Hepatocyte (in vitro differentiated cells): ENCODE results near the gene KIRREL1. TPM values are rescaled to one million over a fixed set of nuclear protein-coding genes. Genes with fewer than 3 reads are reported as not detected.
A peak's percentile ranks its signal among the peaks of the same experiment; 100 is the strongest.

Source experiments
- DNase-seq: peaks from one replicate; pipeline ENCODE4 v3.0.0-alpha.2; 2016; ENCODE audit warnings: low spot score
- H2AFZ ChIP-seq: fragments of 200-600 bp; sonication (generic); 2 replicates; pipeline ENCODE4 v1.6.0; 2016; ENCODE audit warnings: antibody characterized with exemption, mild to moderate bottlenecking
- H3K27ac ChIP-seq: fragments of 200-600 bp; sonication (generic); 2 replicates; pipeline ENCODE4 v1.5.1; 2016; ENCODE audit warnings: mild to moderate bottlenecking
- H3K27me3 ChIP-seq: fragments of 200-600 bp; sonication (generic); 2 replicates; pipeline ENCODE4 v1.6.1; 2016
- H3K36me3 ChIP-seq: fragments of 200-600 bp; sonication (generic); replicated peaks from 2 replicates; pipeline ENCODE4 v1.5.1; 2016; ENCODE audit warnings: low read depth; ENCODE audit not compliant: insufficient read depth
- H3K4me1 ChIP-seq: fragments of 200-600 bp; sonication (generic); 2 replicates; pipeline ENCODE4 v1.5.1; 2016; ENCODE audit warnings: mild to moderate bottlenecking, moderate library complexity; ENCODE audit not compliant: insufficient read depth
- H3K4me2 ChIP-seq: fragments of 200-600 bp; sonication (generic); 2 replicates; pipeline ENCODE4 v1.6.0; 2016
- H3K4me3 ChIP-seq: fragments of 200-600 bp; sonication (generic); 2 replicates; pipeline ENCODE4 v1.5.1; 2016; ENCODE audit warnings: mild to moderate bottlenecking
- H3K79me2 ChIP-seq: fragments of 200-600 bp; sonication (generic); 2 replicates; pipeline ENCODE4 v1.6.0; 2017; ENCODE audit warnings: mild to moderate bottlenecking
- H3K9me2 ChIP-seq: fragments of 200-600 bp; sonication (generic); replicated peaks from 2 replicates; pipeline ENCODE4 v1.6.0; 2017; ENCODE audit warnings: mild to moderate bottlenecking; ENCODE audit not compliant: insufficient read depth
- H3K9me3 ChIP-seq: fragments of 200-600 bp; sonication (generic); 2 replicates; pipeline ENCODE4 v1.5.1; 2016; ENCODE audit warnings: low read depth, mild to moderate bottlenecking
- H4K20me1 ChIP-seq: fragments of 200-600 bp; sonication (generic); 2 replicates; pipeline ENCODE4 v1.6.0; 2016; ENCODE audit warnings: mild to moderate bottlenecking; ENCODE audit not compliant: insufficient read depth, poor library complexity, severe bottlenecking
- CTCF ChIP-seq: fragments of 200-600 bp; sonication (generic); IDR thresholded peaks from 2 replicates; pipeline ENCODE4 v1.5.1; 2016; ENCODE audit warnings: antibody characterized with exemption, mild to moderate bottlenecking; ENCODE audit not compliant: poor library complexity
- EZH2 ChIP-seq: fragments of 200-600 bp; sonication (generic); IDR thresholded peaks from 2 replicates; pipeline ENCODE4 v1.6.1; 2016; ENCODE audit warnings: antibody characterized with exemption, mild to moderate bottlenecking, borderline replicate concordance
- EZH2phosphoT487 ChIP-seq: fragments of 200-600 bp; sonication (generic); IDR thresholded peaks from one replicate; pipeline ENCODE4 v1.6.1; 2018; ENCODE audit warnings: antibody characterized with exemption, mild to moderate bottlenecking, low read depth, moderate library complexity; ENCODE audit not compliant: unreplicated experiment, severe bottlenecking
- WGBS: methylation state at CpG from one replicate; pipeline ENCODE4 v1.1.6; 2016; ENCODE audit warnings: low lambda C conversion rate; ENCODE audit errors: missing lambda C conversion rate; 5-methylcytosine and 5-hydroxymethylcytosine counted together
- polyA plus RNA-seq: library from polyadenylated mRNA; unstranded; fragments of >200 nt; fragmentation: Nextera tagmentation; extraction: Ambion mirVana; gene quantifications from 2 replicates; pipeline ENCODE4 v1.2.1, GENCODE V29; 2016
- total RNA-seq: library from RNA; depleted of rRNA; stranded (reverse); fragments of >200 nt; gene quantifications from 2 replicates; pipeline ENCODE4 v1.2.3, GENCODE V29; 2014

Gene KIRREL1
- total and polyA plus RNA-seq, 2 experiments from 2014 or later, result 20.4 to 47.1 TPM

GRCh38 chr1:158019171-158019868 is 25.9 kb downstream of the KIRREL1 start:
- Histone ChIP-seq H3K4me2 (peak overlapping the region; percentile 66), H3K79me2 (peaks cover 79% of the 10 kb centered on the region), H3K27me3 (no peaks in the 10 kb centered on the region), H3K9me3 (no peaks in the 10 kb centered on the region), H3K9me2 (no peaks in the 10 kb centered on the region), H3K36me3 (no peaks in the 10 kb centered on the region), H3K4me1 (peaks cover 52% of the 10 kb centered on the region), H3K27ac (peak overlapping the region; percentile 96), H3K4me3 (no peak overlapping the region), H2AFZ (no peak overlapping the region), H4K20me1 (no peaks in the 10 kb centered on the region)
- TF ChIP-seq CTCF (peak; percentile 5), EZH2phosphoT487 (no peak), EZH2 (no peak)
- peak; percentile 80 for DNase-seq
- WGBS, result 15% methylated on average over 4 of the region's 4 CpGs

GRCh38 chr1:158020259-158020885 is 26.9 kb downstream of the KIRREL1 start:
- TF ChIP-seq EZH2phosphoT487, result no peak
- no peak for TF ChIP-seq EZH2
- no peak for TF ChIP-seq CTCF
- H3K4me3 ChIP-seq, result no peak overlapping the region

GRCh38 chr1:158020886-158021620 is 27.6 kb downstream of the KIRREL1 start:
- 51% methylated on average over 6 of the region's 6 CpGs for WGBS
- Histone ChIP-seq H3K4me1 (peaks cover 39% of the 10 kb centered on the region), H3K9me3 (no peaks in the 10 kb centered on the region), H4K20me1 (no peaks in the 10 kb centered on the region), H2AFZ (no peak overlapping the region), H3K4me2 (peak overlapping the region; percentile 66), H3K79me2 (peaks cover 80% of the 10 kb centered on the region), H3K36me3 (no peaks in the 10 kb centered on the region), H3K9me2 (no peaks in the 10 kb centered on the region), H3K27me3 (no peaks in the 10 kb centered on the region), H3K4me3 (no peak overlapping the region), H3K27ac (peak overlapping the region; percentile 96)
- no peak for DNase-seq
- TF ChIP-seq CTCF (no peak), EZH2 (no peak), EZH2phosphoT487 (no peak)

More at GRCh38 chr1:158020259-158020885, 26.9 kb downstream of the KIRREL1 start:
- 55% methylated on average over 4 of the region's 4 CpGs for WGBS
- no peaks in the 10 kb centered on the region for H4K20me1 ChIP-seq
- peak overlapping the region; percentile 66 for H3K4me2 ChIP-seq
- H3K9me3 ChIP-seq, result no peaks in the 10 kb centered on the region
- DNase-seq, result no peak
- H3K27me3 ChIP-seq, result no peaks in the 10 kb centered on the region
- no peaks in the 10 kb centered on the region for H3K9me2 ChIP-seq
- H3K36me3 ChIP-seq, result no peaks in the 10 kb centered on the region
- peaks cover 79% of the 10 kb centered on the region for H3K79me2 ChIP-seq
- H3K27ac ChIP-seq, result peak overlapping the region; percentile 96
- H3K4me1 ChIP-seq, result peaks cover 42% of the 10 kb centered on the region
- no peak overlapping the region for H2AFZ ChIP-seq
